Measurements from ENCODE around the gene AKAP1.

DNA sequence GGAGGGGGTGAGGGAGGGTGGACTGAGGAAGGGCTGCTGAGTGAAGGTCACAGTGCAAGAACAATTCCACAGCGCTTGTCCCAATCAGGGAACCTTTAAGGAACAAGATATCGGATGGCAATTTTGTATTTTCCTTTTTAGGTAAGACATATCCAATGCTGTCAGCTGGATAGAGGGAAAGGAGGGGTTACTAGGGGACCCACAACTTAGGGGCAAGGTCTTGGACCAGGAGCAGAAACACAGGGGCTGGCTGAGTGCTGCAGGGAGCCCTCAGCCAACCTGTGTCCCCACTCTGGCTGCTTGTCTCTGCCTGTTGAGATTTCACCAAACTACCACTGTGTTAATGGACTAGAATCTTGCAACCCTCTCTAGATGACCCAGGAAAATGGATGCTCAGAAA, 47.6 kb downstream of the AKAP1 start:
- TF ChIP-seq CTCF (IDR thresholded peaks at IDR 0.05): no peak
- TF ChIP-seq POLR2A (IDR thresholded peaks at IDR 0.05): no peak
